K562 (cell line): ENCODE measurements around the gene NKD1. TPM values are rescaled to one million over a fixed set of nuclear protein-coding genes. Genes with fewer than 3 reads are reported as not detected.

Source experiments
- DDX20 ChIP-seq: fragments of 450-650 bp; IDR thresholded peaks from 2 replicates; pipeline ENCODE4 v1.6.1; 2016; ENCODE audit warnings: missing genetic modification characterization, low read depth, mild to moderate bottlenecking, missing compliant biosample characterization, moderate library complexity
- HMGN3 ChIP-seq: IDR thresholded peaks from 2 replicates; pipeline ENCODE4 v1.6.1; 2011; ENCODE audit warnings: borderline replicate concordance, low read depth, mild to moderate bottlenecking, mixed read lengths, low read length; ENCODE audit not compliant: insufficient read length; ENCODE audit errors: extremely low read depth
- SMARCA4 ChIP-seq: fragments of 450-650 bp; IDR thresholded peaks from 2 replicates; pipeline ENCODE4 v1.6.1; 2016
- polyA plus RNA-seq, 8 experiments: library from polyadenylated mRNA; depleted of rRNA in 4 of 8; stranded (reverse) in 5 of 8; unstranded in 3 of 8; fragments of >200 nt; fragmentation: Nextera tagmentation in 2 of 8; fragmentation: Illumina TruSeq in 1 of 8; extraction: Ambion mirVana in 2 of 8; extraction: Trizol in 1 of 8; gene quantifications; 2 replicates each; pipeline versions ENCODE4 v1.2.1 to v1.2.3, GENCODE V29; 2011 to 2014; ENCODE audit warnings: inconsistent platforms in 1 of 8, missing spikeins in 1 of 8
- total RNA-seq, 7 experiments: library from RNA; depleted of rRNA in 6 of 7; stranded (reverse); fragments of >200 nt in 6 of 7; fragmentation: Illumina TruSeq in 2 of 7; extraction: Trizol in 2 of 7; gene quantifications; 2 replicates each; pipeline versions ENCODE4 v1.2.1 to v1.2.3, GENCODE V29; 2011 to 2021; ENCODE audit warnings: low replicate concordance in 1 of 7
- TF ChIP-seq, protein P1 (sequence below): fragments of 250-450 bp; sonication (Bioruptor Pico); IDR thresholded peaks from 2 replicates; pipeline ENCODE4 v1.4.0; 2020
- TF ChIP-seq, protein P2 (sequence below): sonication (generic); formaldehyde crosslinking; IDR thresholded peaks from 2 replicates; pipeline ENCODE4 v1.5.0; 2020; ENCODE audit warnings: missing genetic modification reagents
- TF ChIP-seq, protein P3 (sequence below): fragments of 450-650 bp; formaldehyde crosslinking; IDR thresholded peaks from 2 replicates; pipeline ENCODE4 v1.4.0; 2020; ENCODE audit warnings: mild to moderate bottlenecking, moderate library complexity
- TF ChIP-seq, protein P4 (sequence below): fragments of 200-800 bp; sonication (Bioruptor generic); IDR thresholded peaks from 2 replicates; pipeline ENCODE4 v1.6.1; 2016; ENCODE audit warnings: missing genetic modification characterization, missing compliant biosample characterization
- TF ChIP-seq, protein P5 (sequence below): sonication (generic); formaldehyde crosslinking; IDR thresholded peaks from 2 replicates; pipeline ENCODE4 v1.8.1; 2023; ENCODE audit warnings: mild to moderate bottlenecking, missing genetic modification reagents

Gene NKD1
- total and polyA plus RNA-seq, 9 of the 15 experiments (the other 6 are each of a cell fraction or from before 2014, with no cell fraction given): under 0.01 to 0.24 (median 0.04) TPM; not detected in 2

DNA sequence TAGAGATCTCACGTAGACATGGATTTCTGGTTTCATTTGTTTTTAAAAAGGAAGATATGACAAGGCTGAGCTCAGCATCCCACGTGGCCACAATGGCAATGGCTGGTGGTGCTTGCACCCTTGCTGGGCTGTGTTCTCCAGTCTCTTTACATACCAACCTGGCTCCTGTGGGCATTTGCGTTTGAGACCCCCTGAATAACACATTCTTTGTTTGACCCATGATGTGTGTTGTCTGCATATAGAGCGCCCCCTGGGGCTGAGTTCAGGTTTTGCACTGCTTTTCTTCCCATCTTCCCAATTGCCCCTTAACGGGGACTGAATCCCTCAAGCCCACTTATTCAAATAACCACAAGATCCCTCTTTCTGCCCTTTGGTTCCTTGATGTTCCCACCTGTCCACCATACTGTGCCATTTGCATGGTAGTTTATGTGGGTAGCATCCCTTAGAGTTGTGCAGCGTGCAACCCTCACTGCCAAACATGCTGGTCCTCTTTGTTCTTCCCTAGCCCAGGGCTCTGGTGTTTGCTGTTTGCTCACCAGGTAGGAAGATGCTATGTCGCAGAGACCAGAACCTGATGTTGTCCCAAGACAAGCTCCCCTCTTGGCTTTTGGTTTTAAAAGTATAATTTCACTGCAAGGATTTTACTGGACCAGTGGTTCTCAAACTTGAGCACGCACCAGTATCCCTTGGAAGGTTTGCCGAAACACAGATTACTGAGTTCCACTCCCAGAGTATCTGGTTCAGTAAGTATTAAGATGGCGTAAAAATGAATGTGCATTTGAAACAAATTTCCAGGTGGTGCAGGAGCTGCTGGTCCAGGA, 38.5 kb upstream of the NKD1 start (continued):
- TF ChIP-seq, protein P1, sequence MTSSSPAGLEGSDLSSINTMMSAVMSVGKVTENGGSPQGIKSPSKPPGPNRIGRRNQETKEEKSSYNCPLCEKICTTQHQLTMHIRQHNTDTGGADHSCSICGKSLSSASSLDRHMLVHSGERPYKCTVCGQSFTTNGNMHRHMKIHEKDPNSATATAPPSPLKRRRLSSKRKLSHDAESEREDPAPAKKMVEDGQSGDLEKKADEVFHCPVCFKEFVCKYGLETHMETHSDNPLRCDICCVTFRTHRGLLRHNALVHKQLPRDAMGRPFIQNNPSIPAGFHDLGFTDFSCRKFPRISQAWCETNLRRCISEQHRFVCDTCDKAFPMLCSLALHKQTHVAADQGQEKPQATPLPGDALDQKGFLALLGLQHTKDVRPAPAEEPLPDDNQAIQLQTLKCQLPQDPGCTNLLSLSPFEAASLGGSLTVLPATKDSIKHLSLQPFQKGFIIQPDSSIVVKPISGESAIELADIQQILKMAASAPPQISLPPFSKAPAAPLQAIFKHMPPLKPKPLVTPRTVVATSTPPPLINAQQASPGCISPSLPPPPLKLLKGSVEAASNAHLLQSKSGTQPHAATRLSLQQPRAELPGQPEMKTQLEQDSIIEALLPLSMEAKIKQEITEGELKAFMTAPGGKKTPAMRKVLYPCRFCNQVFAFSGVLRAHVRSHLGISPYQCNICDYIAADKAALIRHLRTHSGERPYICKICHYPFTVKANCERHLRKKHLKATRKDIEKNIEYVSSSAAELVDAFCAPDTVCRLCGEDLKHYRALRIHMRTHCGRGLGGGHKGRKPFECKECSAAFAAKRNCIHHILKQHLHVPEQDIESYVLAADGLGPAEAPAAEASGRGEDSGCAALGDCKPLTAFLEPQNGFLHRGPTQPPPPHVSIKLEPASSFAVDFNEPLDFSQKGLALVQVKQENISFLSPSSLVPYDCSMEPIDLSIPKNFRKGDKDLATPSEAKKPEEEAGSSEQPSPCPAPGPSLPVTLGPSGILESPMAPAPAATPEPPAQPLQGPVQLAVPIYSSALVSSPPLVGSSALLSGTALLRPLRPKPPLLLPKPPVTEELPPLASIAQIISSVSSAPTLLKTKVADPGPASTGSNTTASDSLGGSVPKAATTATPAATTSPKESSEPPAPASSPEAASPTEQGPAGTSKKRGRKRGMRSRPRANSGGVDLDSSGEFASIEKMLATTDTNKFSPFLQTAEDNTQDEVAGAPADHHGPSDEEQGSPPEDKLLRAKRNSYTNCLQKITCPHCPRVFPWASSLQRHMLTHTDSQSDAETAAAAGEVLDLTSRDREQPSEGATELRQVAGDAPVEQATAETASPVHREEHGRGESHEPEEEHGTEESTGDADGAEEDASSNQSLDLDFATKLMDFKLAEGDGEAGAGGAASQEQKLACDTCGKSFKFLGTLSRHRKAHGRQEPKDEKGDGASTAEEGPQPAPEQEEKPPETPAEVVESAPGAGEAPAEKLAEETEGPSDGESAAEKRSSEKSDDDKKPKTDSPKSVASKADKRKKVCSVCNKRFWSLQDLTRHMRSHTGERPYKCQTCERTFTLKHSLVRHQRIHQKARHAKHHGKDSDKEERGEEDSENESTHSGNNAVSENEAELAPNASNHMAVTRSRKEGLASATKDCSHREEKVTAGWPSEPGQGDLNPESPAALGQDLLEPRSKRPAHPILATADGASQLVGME (CRISPR knock-in tag): no peak
- TF ChIP-seq, protein P2, sequence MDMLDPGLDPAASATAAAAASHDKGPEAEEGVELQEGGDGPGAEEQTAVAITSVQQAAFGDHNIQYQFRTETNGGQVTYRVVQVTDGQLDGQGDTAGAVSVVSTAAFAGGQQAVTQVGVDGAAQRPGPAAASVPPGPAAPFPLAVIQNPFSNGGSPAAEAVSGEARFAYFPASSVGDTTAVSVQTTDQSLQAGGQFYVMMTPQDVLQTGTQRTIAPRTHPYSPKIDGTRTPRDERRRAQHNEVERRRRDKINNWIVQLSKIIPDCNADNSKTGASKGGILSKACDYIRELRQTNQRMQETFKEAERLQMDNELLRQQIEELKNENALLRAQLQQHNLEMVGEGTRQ (CRISPR knock-in tag): no peak
- no peak for TF ChIP-seq SMARCA4
- TF ChIP-seq HMGN3: no peak
- TF ChIP-seq DDX20 (tag): no peak
- TF ChIP-seq, protein P3, sequence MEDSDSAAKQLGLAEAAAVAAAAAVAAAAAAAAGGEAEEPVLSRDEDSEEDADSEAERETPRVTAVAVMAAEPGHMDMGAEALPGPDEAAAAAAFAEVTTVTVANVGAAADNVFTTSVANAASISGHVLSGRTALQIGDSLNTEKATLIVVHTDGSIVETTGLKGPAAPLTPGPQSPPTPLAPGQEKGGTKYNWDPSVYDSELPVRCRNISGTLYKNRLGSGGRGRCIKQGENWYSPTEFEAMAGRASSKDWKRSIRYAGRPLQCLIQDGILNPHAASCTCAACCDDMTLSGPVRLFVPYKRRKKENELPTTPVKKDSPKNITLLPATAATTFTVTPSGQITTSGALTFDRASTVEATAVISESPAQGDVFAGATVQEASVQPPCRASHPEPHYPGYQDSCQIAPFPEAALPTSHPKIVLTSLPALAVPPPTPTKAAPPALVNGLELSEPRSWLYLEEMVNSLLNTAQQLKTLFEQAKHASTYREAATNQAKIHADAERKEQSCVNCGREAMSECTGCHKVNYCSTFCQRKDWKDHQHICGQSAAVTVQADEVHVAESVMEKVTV (CRISPR knock-in tag): peak; percentile 32; the same call in 1 of the 2 replicates
- TF ChIP-seq, protein P4, sequence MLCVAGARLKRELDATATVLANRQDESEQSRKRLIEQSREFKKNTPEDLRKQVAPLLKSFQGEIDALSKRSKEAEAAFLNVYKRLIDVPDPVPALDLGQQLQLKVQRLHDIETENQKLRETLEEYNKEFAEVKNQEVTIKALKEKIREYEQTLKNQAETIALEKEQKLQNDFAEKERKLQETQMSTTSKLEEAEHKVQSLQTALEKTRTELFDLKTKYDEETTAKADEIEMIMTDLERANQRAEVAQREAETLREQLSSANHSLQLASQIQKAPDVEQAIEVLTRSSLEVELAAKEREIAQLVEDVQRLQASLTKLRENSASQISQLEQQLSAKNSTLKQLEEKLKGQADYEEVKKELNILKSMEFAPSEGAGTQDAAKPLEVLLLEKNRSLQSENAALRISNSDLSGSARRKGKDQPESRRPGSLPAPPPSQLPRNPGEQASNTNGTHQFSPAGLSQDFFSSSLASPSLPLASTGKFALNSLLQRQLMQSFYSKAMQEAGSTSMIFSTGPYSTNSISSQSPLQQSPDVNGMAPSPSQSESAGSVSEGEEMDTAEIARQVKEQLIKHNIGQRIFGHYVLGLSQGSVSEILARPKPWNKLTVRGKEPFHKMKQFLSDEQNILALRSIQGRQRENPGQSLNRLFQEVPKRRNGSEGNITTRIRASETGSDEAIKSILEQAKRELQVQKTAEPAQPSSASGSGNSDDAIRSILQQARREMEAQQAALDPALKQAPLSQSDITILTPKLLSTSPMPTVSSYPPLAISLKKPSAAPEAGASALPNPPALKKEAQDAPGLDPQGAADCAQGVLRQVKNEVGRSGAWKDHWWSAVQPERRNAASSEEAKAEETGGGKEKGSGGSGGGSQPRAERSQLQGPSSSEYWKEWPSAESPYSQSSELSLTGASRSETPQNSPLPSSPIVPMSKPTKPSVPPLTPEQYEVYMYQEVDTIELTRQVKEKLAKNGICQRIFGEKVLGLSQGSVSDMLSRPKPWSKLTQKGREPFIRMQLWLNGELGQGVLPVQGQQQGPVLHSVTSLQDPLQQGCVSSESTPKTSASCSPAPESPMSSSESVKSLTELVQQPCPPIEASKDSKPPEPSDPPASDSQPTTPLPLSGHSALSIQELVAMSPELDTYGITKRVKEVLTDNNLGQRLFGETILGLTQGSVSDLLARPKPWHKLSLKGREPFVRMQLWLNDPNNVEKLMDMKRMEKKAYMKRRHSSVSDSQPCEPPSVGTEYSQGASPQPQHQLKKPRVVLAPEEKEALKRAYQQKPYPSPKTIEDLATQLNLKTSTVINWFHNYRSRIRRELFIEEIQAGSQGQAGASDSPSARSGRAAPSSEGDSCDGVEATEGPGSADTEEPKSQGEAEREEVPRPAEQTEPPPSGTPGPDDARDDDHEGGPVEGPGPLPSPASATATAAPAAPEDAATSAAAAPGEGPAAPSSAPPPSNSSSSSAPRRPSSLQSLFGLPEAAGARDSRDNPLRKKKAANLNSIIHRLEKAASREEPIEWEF: no peak
- TF ChIP-seq, protein P5, sequence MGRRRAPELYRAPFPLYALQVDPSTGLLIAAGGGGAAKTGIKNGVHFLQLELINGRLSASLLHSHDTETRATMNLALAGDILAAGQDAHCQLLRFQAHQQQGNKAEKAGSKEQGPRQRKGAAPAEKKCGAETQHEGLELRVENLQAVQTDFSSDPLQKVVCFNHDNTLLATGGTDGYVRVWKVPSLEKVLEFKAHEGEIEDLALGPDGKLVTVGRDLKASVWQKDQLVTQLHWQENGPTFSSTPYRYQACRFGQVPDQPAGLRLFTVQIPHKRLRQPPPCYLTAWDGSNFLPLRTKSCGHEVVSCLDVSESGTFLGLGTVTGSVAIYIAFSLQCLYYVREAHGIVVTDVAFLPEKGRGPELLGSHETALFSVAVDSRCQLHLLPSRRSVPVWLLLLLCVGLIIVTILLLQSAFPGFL (CRISPR knock-in tag): no peak
- TF ChIP-seq, all 486 proteins: peak for 6
